Cardiac fibroblast (primary cell): ENCODE data around the gene VSIG2.

Experiments used
- DNase-seq, 2 donors: peaks; one replicate each; pipeline versions ENCODE4 v3.0.0 to v3.0.0-alpha.2; 2010; ENCODE audit warnings: low read depth in 2 of 2
- H3K4me3 ChIP-seq, 2 donors: replicated peaks in 1 of 2; 1 replicate in 1 of 2; 2 replicates in 1 of 2; pipeline ENCODE4 v1.5.1; 2011; ENCODE audit warnings: low read depth in 2 of 2, low read length in 2 of 2, mild to moderate bottlenecking in 2 of 2, moderate library complexity in 1 of 2
- CTCF ChIP-seq: IDR thresholded peaks from one replicate; pipeline ENCODE4 v1.5.1; 2011; ENCODE audit warnings: low read depth, mild to moderate bottlenecking, low read length, inconsistent platforms

The VSIG2 gene

DNA sequence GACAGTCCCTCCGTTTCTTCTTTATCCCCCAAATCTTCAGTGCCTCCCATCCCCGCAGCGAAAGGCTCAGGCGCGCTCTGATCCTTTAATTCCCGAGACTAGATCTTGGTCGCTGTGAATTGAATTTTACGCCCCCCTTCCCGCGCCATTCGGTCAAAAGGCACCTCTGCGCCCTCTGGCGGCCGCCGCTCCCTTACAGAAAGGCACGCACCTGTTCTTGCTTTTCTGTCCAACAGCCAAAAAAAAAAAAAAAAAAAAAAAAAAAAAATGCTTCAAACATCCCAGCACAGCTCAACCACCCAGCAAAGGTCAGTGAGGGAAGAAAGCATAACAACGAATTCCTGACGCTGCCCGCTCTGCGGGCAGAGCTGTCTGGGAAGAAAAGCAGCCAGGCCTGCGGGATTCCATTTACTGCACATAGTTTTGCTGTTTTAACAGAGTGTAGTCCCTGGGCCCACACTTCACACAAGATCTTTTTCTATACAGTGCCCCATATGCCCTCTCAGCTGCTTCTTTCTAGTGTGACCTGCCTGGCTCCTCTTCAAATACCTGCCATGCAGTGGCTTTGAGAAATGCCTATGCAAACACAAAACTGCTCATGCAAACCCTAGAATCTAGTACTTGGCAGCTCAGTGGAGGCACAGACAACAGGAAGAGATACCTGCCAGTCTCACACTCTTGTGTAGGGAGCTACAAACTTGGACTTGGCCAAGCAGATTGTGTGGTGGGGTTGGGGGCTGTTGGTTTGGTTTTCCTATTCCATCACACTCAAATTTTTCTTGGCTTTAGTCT is 11.3 kb upstream of the VSIG2 start:
- DNase-seq: peak; percentile 74 to 78
- H3K4me3 ChIP-seq: peak overlapping the region; percentile 46 to 51
- TF ChIP-seq CTCF: peak; percentile 82

GRCh38 chr11:124762624-124763155 is 10.6 kb upstream of the VSIG2 start:
- no peak for TF ChIP-seq CTCF
- H3K4me3 ChIP-seq: peak overlapping the region; percentile 46 to 51
- DNase-seq: no peak

GRCh38 chr11:124762105-124762623 is 10.1 kb upstream of the VSIG2 start, which contains the start of gene ESAM:
TSS of gene ESAM (minus strand) at chr11:124762290. CDS start at chr11:124762154, 136 bp downstream.
- DNase-seq: no peak
- no peak for TF ChIP-seq CTCF

GRCh38 chr11:124761301-124762104 is 9.4 kb upstream of the VSIG2 start:
- no peak for DNase-seq
- no peak for TF ChIP-seq CTCF
- peak overlapping the region; percentile 8 to 51 for H3K4me3 ChIP-seq

More at GRCh38 chr11:124762105-124762623, 10.1 kb upstream of the VSIG2 start, which contains the start of gene ESAM:
- peak within 1 kb of the TSS; percentile 46 to 51 for H3K4me3 ChIP-seq

DNA sequence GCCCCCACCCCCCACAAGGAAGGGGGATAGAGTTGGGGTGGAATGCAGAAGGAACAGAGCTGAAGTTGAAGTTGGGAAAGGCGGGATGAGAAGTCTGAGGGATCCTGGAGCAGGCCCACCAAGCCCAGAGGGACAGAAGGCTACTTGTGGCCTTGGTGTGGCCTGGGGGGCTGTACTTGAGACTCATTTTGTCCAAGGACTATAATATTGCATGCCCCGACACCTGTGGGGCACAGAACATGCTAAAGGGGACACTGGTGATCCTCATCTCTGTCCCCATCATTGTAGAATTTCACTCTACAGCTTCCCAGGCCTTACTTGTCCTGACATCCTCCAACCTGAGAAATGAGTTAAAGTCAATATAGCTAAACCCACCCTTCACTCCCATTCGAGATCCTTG is 8.8 kb upstream of the VSIG2 start:
- no peak overlapping the region for H3K4me3 ChIP-seq
- DNase-seq: no peak
- TF ChIP-seq CTCF: no peak

GRCh38 chr11:124760205-124760652 is 8.2 kb upstream of the VSIG2 start:
- TF ChIP-seq CTCF: no peak
- DNase-seq: no peak

More at GRCh38 chr11:124760205-124760652, 8.2 kb upstream of the VSIG2 start:
- H3K4me3 ChIP-seq: no peak overlapping the region
